Measurements from ENCODE around the gene PSENEN. TPM values are rescaled to one million over a fixed set of nuclear protein-coding genes. Genes with fewer than 3 reads are reported as not detected.

Gene PSENEN
- total and polyA plus RNA-seq, 2 of the 8 experiments (the other 6 are each of a cell fraction or from before 2014, with no cell fraction given) = 66.7 to 75.3 TPM

- Histone ChIP-seq H2BK120ac (replicated peaks; ENCODE audit: low read depth, low read length) (no peak overlapping the region), H2BK15ac (ENCODE audit: low read length) (no peak overlapping the region), H3K18ac (ENCODE audit: extremely low read depth, low read length) (no peak overlapping the region), H4K8ac (ENCODE audit: extremely low read depth, insufficient read depth, low read length) (peak overlapping the region; percentile 65; the same call in 1 of the 2 replicates), H2BK20ac (ENCODE audit: low read length) (no peak overlapping the region), H3K23ac (ENCODE audit: insufficient read length) (no peak overlapping the region), H4K91ac (replicated peaks; ENCODE audit: insufficient read length, low read length) (no peak overlapping the region), H3K27ac (ENCODE audit: low read depth, low read length) (no peak overlapping the region), H2AFZ (ENCODE audit: low read length) (no peak overlapping the region), H3K14ac (ENCODE audit: insufficient read length) (no peak overlapping the region), H3K79me2 (ENCODE audit: control insufficient read depth in 1 of 2, insufficient read depth in 2 of 2, low read length in 2 of 2) (no peaks in the 10 kb centered on the region), H4K20me1 (replicated peaks in 1 of 2; ENCODE audit: control insufficient read depth in 1 of 2, insufficient read depth in 2 of 2, low read length in 2 of 2) (peaks cover 4 to 5% of the 10 kb centered on the region in 2 experiments), H3K79me1 (ENCODE audit: low read depth, low read length) (no peaks in the 10 kb centered on the region; the same call in 1 of the 2 replicates), H3K4me3 (ENCODE audit: extremely low read depth in 1 of 4, insufficient read depth in 2 of 4, low read depth in 3 of 4, low read length in 4 of 4) (no peak overlapping the region), H3K36me3 (ENCODE audit: control insufficient read depth in 2 of 4, insufficient read depth in 4 of 4, low read length in 3 of 4) (peaks cover 0 to 12% (median 5%) of the 10 kb centered on the region in 4 experiments; a peak in 5 of 8 replicates), H2BK5ac (ENCODE audit: low read depth, low read length) (no peak overlapping the region), H2AK5ac (ENCODE audit: low read depth, low read length) (no peak overlapping the region), H2BK12ac (ENCODE audit: low read depth, low read length) (no peak overlapping the region), H3K4ac (replicated peaks; ENCODE audit: insufficient read length, low read depth, low read length) (no peak overlapping the region), H3K9ac (replicated peaks in 1 of 4; ENCODE audit: extremely low read depth in 1 of 4, low read depth in 3 of 4, low read length in 3 of 4) (no peak overlapping the region), H3K27me3 (replicated peaks in 1 of 4; ENCODE audit: control insufficient read depth in 3 of 4, extremely low read depth in 1 of 4, insufficient read depth in 3 of 4, low read length in 3 of 4) (no peaks in the 10 kb centered on the region), H4K5ac (ENCODE audit: insufficient read length, low read depth, low read length) (no peak overlapping the region), H3K4me1 (replicated peaks in 1 of 4; ENCODE audit: control insufficient read depth in 3 of 4, insufficient read depth in 4 of 4, low read length in 3 of 4) (peaks cover 0 to 13% (median 7%) of the 10 kb centered on the region in 4 experiments; a peak in 5 of 7 replicates), H3K56ac (replicated peaks; ENCODE audit: insufficient read length, low read depth, low read length) (no peak overlapping the region), H3K9me3 (ENCODE audit: insufficient read depth in 2 of 2, low read depth in 1 of 2, low read length in 1 of 2) (no peaks in the 10 kb centered on the region), H3K23me2 (ENCODE audit: low read depth, low read length) (no peaks in the 10 kb centered on the region; the same call in 1 of the 2 replicates), H3K4me2 (ENCODE audit: insufficient read depth in 1 of 2, low read depth in 2 of 2, low read length in 2 of 2) (no peak overlapping the region; a peak in 1 of 4 replicates)
- 83% methylated on average over 8 of the region's 11 CpGs; no CpG with 5 or more reads in 1 of the 2 experiments for WGBS, 2 experiments (ENCODE audit: extremely low coverage in 1 of 2, insufficient coverage in 1 of 2, insufficient read length in 1 of 2, insufficient replicate concordance in 2 of 2, low coverage in 1 of 2, low lambda C conversion rate in 2 of 2, missing lambda C conversion rate in 1 of 2)
- CTCF ChIA-PET (ENCODE audit: partially characterized antibody) = interaction anchor here (0.9 to 2.5 kb wide), 4 partner anchors 9 to 53 kb away, joined by 3 to 9 read pairs (median 4); no protein-coding TSS in a partner anchor
- DNase-seq (ENCODE audit: low read depth in 1 of 2, low spot score in 2 of 2) (no peak), FAIRE-seq (no peak)
- POLR2A ChIA-PET (ENCODE audit: partially characterized antibody) = interaction anchor here (0.8 to 2.8 kb wide), 8 partner anchors 10 to 117 kb away, joined by 3 to 11 read pairs (median 4); partner anchors contain the start of genes HSPB6, IGFLR1, LIN37 and PROSER3
- TF ChIP-seq TAF1 (IDR thresholded peaks at IDR 0.05; ENCODE audit: low read depth, low read length) (no peak), CTCF (IDR thresholded peaks at IDR 0.05; ENCODE audit: control extremely low read depth in 1 of 3, insufficient read depth in 1 of 3, low read depth in 1 of 3, low read length in 3 of 3) (no peak), CBX8 (IDR thresholded peaks at IDR 0.05; ENCODE audit: borderline replicate concordance, low read depth, low read length) (no peak), ATF2 (IDR thresholded peaks at IDR 0.05; ENCODE audit: low read length) (no peak), PHF8 (conservative IDR thresholded peaks at IDR 0.05; ENCODE audit: low read depth, low read length) (no peak), CHD1 (IDR thresholded peaks at IDR 0.05; ENCODE audit: low read depth, low read length) (no peak), RXRA (IDR thresholded peaks at IDR 0.05; ENCODE audit: insufficient read depth, low read depth, low read length) (no peak)
These were observed 21.2 kb downstream of the PSENEN start for GRCh38 chr19:35766571-35767104.

All from H1 (cell line).